Testis (tissue), 3 donors: ENCODE measurements around the gene FRMD5. TPM values are rescaled to one million over a fixed set of nuclear protein-coding genes. Genes with fewer than 3 reads are reported as not detected.
"Not testable (repeated sequence)": the region's sequence is repeated elsewhere in the genome, so short reads cannot be mapped to it uniquely, and the experiment has no call there.

Experiments used
- DNase-seq: peaks from one replicate; pipeline ENCODE4 v3.0.0-alpha.2; 2019
- H3K27ac ChIP-seq, 2 donors: fragments of 200-600 bp; sonication (generic); one replicate each; pipeline ENCODE4 v1.5.1; 2019
- H3K27me3 ChIP-seq: fragments of 200-600 bp; sonication (generic); one replicate; pipeline ENCODE4 v1.5.1; 2019
- H3K36me3 ChIP-seq: fragments of 200-600 bp; sonication (generic); one replicate; pipeline ENCODE4 v1.5.1; 2017; ENCODE audit warnings: low read depth; ENCODE audit errors: missing control alignments
- H3K4me1 ChIP-seq: fragments of 200-600 bp; sonication (generic); one replicate; pipeline ENCODE4 v1.5.1; 2019
- H3K4me3 ChIP-seq, 2 donors: fragments of 200-600 bp; sonication (generic); one replicate each; pipeline ENCODE4 v1.5.1; 2017 to 2019
- H3K9me3 ChIP-seq: fragments of 200-600 bp; sonication (generic); one replicate; pipeline ENCODE4 v1.5.1; 2017
- POLR2A ChIP-seq: fragments of 450-650 bp; IDR thresholded peaks from one replicate; pipeline ENCODE4 v1.6.1; 2017; ENCODE audit warnings: antibody characterized with exemption, mild to moderate bottlenecking, moderate library complexity
- WGBS, 2 donors: methylation state at CpG; one replicate each; pipeline ENCODE4 v1.1.5; 2018; 5-methylcytosine and 5-hydroxymethylcytosine counted together
- intact Hi-C: fragments of 100-400 bp; cut with DNase I; formaldehyde crosslinking; loops from one replicate; pipeline ENCODE4 v1.15.1; 2023; ENCODE audit warnings: low total_unique reads
- polyA plus RNA-seq: library from polyadenylated mRNA; stranded (reverse); fragments of 350-450 nt; fragmentation: Illumina TruSeq; extraction: RNeasy Lipid Tissue Mini Kit (QIAGEN cat#74804); gene quantifications from one replicate; pipeline ENCODE4 v1.2.3, GENCODE V29; 2014; ENCODE audit warnings: low read depth, low replicate concordance; ENCODE audit not compliant: insufficient read depth
- total RNA-seq, 2 donors: library from RNA; depleted of rRNA; stranded (reverse); fragments of >200 nt; gene quantifications; one replicate each; pipeline ENCODE4 v1.2.3, GENCODE V29; 2016
- TF ChIP-seq, protein P1 (sequence below), 3 experiments: fragments of 450-650 bp in 2 of 3; fragments of 200-600 bp in 1 of 3; sonication (generic) in 1 of 3; IDR thresholded peaks; one replicate each; pipeline ENCODE4 v1.5.1; 2016 to 2019; ENCODE audit warnings: antibody characterized with exemption in 3 of 3, mild to moderate bottlenecking in 2 of 3, moderate library complexity in 1 of 3

The FRMD5 gene
- total and polyA plus RNA-seq, 3 donors from 2014 or later: 10.5 to 12.3 (median 10.6) TPM

DNA sequence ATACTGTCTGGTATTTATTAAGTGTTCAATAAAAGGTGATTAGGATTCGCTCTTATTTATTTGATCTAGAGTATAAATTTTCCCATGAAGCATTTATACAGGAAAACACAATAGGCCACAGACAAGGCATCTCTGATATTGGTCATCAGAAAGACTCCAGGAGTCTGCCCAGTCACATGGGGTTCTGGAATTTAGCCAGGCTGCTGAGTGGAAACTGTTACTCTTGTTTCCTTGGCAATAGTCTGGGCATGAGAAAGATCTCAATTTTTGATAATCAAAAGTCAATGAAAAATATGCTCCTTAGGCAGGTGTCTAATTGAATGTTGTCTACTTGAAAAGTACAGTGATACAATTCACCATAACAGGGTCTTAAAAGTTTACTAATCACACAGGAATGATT is 161.2 kb downstream of the FRMD5 start:
- 83 to 91% methylated on average over 1 of the region's 1 CpG for WGBS, 2 donors
- H3K4me1 ChIP-seq: no peaks in the 10 kb centered on the region
- intact Hi-C loops: no loop called here
- H3K27ac ChIP-seq: no peak overlapping the region
- TF ChIP-seq POLR2A: no peak
- TF ChIP-seq, protein P1, sequence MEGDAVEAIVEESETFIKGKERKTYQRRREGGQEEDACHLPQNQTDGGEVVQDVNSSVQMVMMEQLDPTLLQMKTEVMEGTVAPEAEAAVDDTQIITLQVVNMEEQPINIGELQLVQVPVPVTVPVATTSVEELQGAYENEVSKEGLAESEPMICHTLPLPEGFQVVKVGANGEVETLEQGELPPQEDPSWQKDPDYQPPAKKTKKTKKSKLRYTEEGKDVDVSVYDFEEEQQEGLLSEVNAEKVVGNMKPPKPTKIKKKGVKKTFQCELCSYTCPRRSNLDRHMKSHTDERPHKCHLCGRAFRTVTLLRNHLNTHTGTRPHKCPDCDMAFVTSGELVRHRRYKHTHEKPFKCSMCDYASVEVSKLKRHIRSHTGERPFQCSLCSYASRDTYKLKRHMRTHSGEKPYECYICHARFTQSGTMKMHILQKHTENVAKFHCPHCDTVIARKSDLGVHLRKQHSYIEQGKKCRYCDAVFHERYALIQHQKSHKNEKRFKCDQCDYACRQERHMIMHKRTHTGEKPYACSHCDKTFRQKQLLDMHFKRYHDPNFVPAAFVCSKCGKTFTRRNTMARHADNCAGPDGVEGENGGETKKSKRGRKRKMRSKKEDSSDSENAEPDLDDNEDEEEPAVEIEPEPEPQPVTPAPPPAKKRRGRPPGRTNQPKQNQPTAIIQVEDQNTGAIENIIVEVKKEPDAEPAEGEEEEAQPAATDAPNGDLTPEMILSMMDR (IDR thresholded peaks at IDR 0.05): no peak
- no peaks in the 10 kb centered on the region for H3K36me3 ChIP-seq
- H3K27me3 ChIP-seq: no peaks in the 10 kb centered on the region
- no peaks in the 10 kb centered on the region for H3K9me3 ChIP-seq
- peak; percentile 48 for DNase-seq
- no peak overlapping the region for H3K4me3 ChIP-seq

- DNase-seq, intact Hi-C loops, H3K4me1 ChIP-seq, H3K36me3 ChIP-seq, H3K27me3 ChIP-seq, H3K4me3 ChIP-seq, H3K9me3 ChIP-seq, H3K27ac ChIP-seq: not testable (repeated sequence)
Observed at GRCh38 chr15:44032820-44033219, 162.3 kb downstream of the FRMD5 start.

- no peak for DNase-seq
- H3K4me3 ChIP-seq: no peak overlapping the region
- H3K27ac ChIP-seq: no peak overlapping the region
- H3K4me1 ChIP-seq: no peaks in the 10 kb centered on the region
- no peaks in the 10 kb centered on the region for H3K36me3 ChIP-seq
- no peaks in the 10 kb centered on the region for H3K27me3 ChIP-seq
- 60 to 76% methylated on average over 2 of the region's 2 CpGs for WGBS, 2 donors
- TF ChIP-seq POLR2A: no peak
- TF ChIP-seq, protein P1 (IDR thresholded peaks at IDR 0.05): no peak
- H3K9me3 ChIP-seq: no peaks in the 10 kb centered on the region
- intact Hi-C loops: no loop called here
Observed at GRCh38 chr15:44029940-44030568, 165.0 kb downstream of the FRMD5 start.

- no peak overlapping the region for H3K4me3 ChIP-seq
- no peak overlapping the region for H3K27ac ChIP-seq
- H3K9me3 ChIP-seq: no peaks in the 10 kb centered on the region
- DNase-seq: no peak
- WGBS, 2 donors: 69 to 72% methylated on average over 2 of the region's 2 CpGs
- intact Hi-C loops: no loop called here
- H3K36me3 ChIP-seq: no peaks in the 10 kb centered on the region
- TF ChIP-seq, protein P1 (IDR thresholded peaks at IDR 0.05): no peak
- TF ChIP-seq POLR2A: no peak
- no peaks in the 10 kb centered on the region for H3K27me3 ChIP-seq
- no peaks in the 10 kb centered on the region for H3K4me1 ChIP-seq
Observed at GRCh38 chr15:44029003-44029402, 166.1 kb downstream of the FRMD5 start.

- no peaks in the 10 kb centered on the region for H3K36me3 ChIP-seq
- intact Hi-C loops: no loop called here
- 78 to 92% methylated on average over 1 of the region's 1 CpG for WGBS, 2 donors
- no peaks in the 10 kb centered on the region for H3K4me1 ChIP-seq
- DNase-seq: no peak
- no peak overlapping the region for H3K4me3 ChIP-seq
- no peak for TF ChIP-seq POLR2A
- TF ChIP-seq, protein P1 (IDR thresholded peaks at IDR 0.05): no peak
- H3K27me3 ChIP-seq: no peaks in the 10 kb centered on the region
- no peak overlapping the region for H3K27ac ChIP-seq
- no peaks in the 10 kb centered on the region for H3K9me3 ChIP-seq
Observed at GRCh38 chr15:44028349-44028748, 166.7 kb downstream of the FRMD5 start.
